Smooth muscle cell (in vitro differentiated cells): ENCODE results near the gene CHRM2. TPM values are rescaled to one million over a fixed set of nuclear protein-coding genes. Genes with fewer than 3 reads are reported as not detected.

Source experiments
- DNase-seq: peaks from one replicate; lab custom pipeline; 2025; ENCODE audit not compliant: unreplicated experiment; lab: John Stamatoyannopoulos, UW
- H2AFZ ChIP-seq: fragments of 200-600 bp; sonication (generic); 2 replicates; pipeline ENCODE4 v1.6.0; 2016; ENCODE audit warnings: antibody characterized with exemption, low read depth, mild to moderate bottlenecking
- H3F3A ChIP-seq: fragments of 200-600 bp; sonication (generic); 2 replicates; pipeline ENCODE4 v1.6.0; 2017; ENCODE audit warnings: antibody characterized with exemption, low read depth
- H3K27ac ChIP-seq: fragments of 200-600 bp; sonication (generic); 2 replicates; pipeline ENCODE4 v1.5.1; 2016; ENCODE audit warnings: low read depth, mild to moderate bottlenecking
- H3K27me3 ChIP-seq: fragments of 200-600 bp; sonication (generic); 2 replicates; pipeline ENCODE4 v1.6.1; 2016; ENCODE audit warnings: low read depth, mild to moderate bottlenecking
- H3K36me3 ChIP-seq: fragments of 200-600 bp; sonication (generic); 2 replicates; pipeline ENCODE4 v1.5.1; 2016; ENCODE audit warnings: low read depth
- H3K4me1 ChIP-seq: fragments of 200-600 bp; sonication (generic); 2 replicates; pipeline ENCODE4 v1.5.1; 2016; ENCODE audit warnings: low read depth
- H3K4me2 ChIP-seq: fragments of 200-600 bp; sonication (generic); 2 replicates; pipeline ENCODE4 v1.6.0; 2016; ENCODE audit warnings: mild to moderate bottlenecking
- H3K4me3 ChIP-seq: fragments of 200-600 bp; sonication (generic); 2 replicates; pipeline ENCODE4 v1.5.1; 2016; ENCODE audit warnings: mild to moderate bottlenecking
- H3K79me2 ChIP-seq: fragments of 200-600 bp; sonication (generic); 2 replicates; pipeline ENCODE4 v1.6.0; 2016; ENCODE audit warnings: low read depth, mild to moderate bottlenecking
- H3K9ac ChIP-seq: fragments of 200-600 bp; sonication (generic); 2 replicates; pipeline ENCODE4 v1.6.0; 2016; ENCODE audit warnings: low read depth
- H3K9me3 ChIP-seq: fragments of 200-600 bp; sonication (generic); replicated peaks from 2 replicates; pipeline ENCODE4 v1.5.1; 2016; ENCODE audit warnings: low read depth
- H4K20me1 ChIP-seq: fragments of 200-600 bp; sonication (generic); 2 replicates; pipeline ENCODE4 v1.6.0; 2016; ENCODE audit warnings: low read depth
- WGBS: methylation state at CpG from one replicate; pipeline ENCODE4 v1.1.7; 2016; ENCODE audit warnings: low lambda C conversion rate; 5-methylcytosine and 5-hydroxymethylcytosine counted together
- polyA plus RNA-seq: library from polyadenylated mRNA; unstranded; fragments of >200 nt; fragmentation: Nextera tagmentation; extraction: Ambion mirVana; gene quantifications from 2 replicates; pipeline ENCODE4 v1.2.1, GENCODE V29; 2016
- total RNA-seq: library from RNA; depleted of rRNA; stranded (reverse); fragments of >200 nt; gene quantifications from 2 replicates; pipeline ENCODE4 v1.2.3, GENCODE V29; 2014
- TF ChIP-seq, protein P1 (sequence below): fragments of 200-600 bp; sonication (generic); IDR thresholded peaks from 2 replicates; pipeline ENCODE4 v1.5.1; 2017; ENCODE audit warnings: borderline replicate concordance, mild to moderate bottlenecking, antibody characterized with exemption; ENCODE audit not compliant: insufficient read depth, poor library complexity, severe bottlenecking

The CHRM2 gene
- total and polyA plus RNA-seq, 2 experiments from 2014 or later, result 0.33 to 3.0 TPM

DNA sequence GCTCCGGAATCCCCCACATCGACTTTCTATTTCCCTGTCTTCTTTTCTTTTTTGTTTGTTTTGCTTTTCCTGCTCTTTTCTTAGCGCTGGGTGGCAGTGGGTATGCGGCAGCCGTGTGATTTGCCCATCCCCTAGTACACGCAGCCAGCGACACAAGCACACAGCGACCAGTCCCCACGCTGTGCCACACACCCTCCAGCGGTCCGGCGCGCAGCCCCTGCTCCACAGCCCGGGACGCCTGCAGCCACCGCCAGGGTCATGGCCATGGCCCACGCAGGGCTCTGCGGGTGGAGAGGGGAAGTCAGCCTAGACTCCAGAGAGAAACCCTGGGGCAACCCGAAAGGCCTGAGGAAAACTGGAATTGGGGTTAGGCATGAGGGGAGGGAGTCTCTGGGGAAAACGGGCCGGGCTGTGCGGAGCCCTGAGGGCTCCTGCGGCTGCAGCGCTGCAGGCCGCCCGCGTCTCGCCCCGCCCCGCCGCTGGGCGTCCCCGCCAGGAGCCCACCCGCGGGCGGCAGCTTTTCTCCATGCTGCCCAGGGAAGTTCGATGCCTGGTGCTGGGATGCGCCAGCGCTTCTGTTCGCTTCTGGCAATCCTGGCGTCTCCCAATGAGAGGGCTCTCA lies 2.5 kb downstream of the CHRM2 start:
- WGBS, result 3% methylated on average over 30 of the region's 41 CpGs
- no peak for DNase-seq
- TF ChIP-seq, protein P1, sequence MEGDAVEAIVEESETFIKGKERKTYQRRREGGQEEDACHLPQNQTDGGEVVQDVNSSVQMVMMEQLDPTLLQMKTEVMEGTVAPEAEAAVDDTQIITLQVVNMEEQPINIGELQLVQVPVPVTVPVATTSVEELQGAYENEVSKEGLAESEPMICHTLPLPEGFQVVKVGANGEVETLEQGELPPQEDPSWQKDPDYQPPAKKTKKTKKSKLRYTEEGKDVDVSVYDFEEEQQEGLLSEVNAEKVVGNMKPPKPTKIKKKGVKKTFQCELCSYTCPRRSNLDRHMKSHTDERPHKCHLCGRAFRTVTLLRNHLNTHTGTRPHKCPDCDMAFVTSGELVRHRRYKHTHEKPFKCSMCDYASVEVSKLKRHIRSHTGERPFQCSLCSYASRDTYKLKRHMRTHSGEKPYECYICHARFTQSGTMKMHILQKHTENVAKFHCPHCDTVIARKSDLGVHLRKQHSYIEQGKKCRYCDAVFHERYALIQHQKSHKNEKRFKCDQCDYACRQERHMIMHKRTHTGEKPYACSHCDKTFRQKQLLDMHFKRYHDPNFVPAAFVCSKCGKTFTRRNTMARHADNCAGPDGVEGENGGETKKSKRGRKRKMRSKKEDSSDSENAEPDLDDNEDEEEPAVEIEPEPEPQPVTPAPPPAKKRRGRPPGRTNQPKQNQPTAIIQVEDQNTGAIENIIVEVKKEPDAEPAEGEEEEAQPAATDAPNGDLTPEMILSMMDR, result no peak
- Histone ChIP-seq H3K9ac (no peak overlapping the region), H3K27ac (no peak overlapping the region), H4K20me1 (no peaks in the 10 kb centered on the region), H3K36me3 (no peaks in the 10 kb centered on the region), H3F3A (no peaks in the 10 kb centered on the region), H3K9me3 (no peaks in the 10 kb centered on the region), H3K4me3 (peak overlapping the region; percentile 52), H3K4me1 (peaks cover 24% of the 10 kb centered on the region), H3K79me2 (no peaks in the 10 kb centered on the region), H3K4me2 (peak overlapping the region; percentile 93), H2AFZ (peak overlapping the region; percentile 81), H3K27me3 (peaks cover 76% of the 10 kb centered on the region)

DNA sequence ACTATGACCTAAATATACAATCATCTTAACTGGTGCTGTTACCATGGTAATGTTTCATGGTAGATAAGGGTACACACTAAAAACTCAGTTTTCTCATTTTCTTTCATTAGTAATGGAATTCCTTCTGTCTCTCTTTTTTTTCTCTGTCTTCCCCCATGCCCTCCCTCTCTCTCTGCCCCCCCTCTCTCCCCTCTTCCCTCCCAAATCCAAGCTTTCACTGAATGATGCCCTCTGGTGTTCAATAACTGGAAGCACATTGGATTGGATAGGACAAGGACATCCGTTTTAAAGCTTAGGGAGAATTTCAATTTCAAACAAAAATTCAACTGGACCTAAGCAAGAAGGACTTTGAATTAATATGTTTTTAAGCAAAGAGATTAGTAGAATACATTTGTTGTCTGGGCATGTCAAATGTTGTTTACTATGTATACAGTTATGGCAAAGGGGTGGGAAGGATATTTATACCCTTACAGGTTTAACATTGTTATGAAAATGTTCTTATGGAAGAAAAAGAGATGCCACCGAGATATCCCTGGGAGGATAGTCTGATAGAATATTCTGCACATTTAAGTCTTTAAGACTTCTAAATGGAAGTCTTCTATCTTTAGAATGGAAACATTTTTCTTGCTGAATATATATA lies 6.1 kb downstream of the CHRM2 start:
- Histone ChIP-seq H3K79me2 (no peaks in the 10 kb centered on the region), H3F3A (no peaks in the 10 kb centered on the region), H2AFZ (no peak overlapping the region), H3K27ac (no peak overlapping the region), H3K9ac (no peak overlapping the region), H4K20me1 (no peaks in the 10 kb centered on the region), H3K36me3 (no peaks in the 10 kb centered on the region), H3K9me3 (no peaks in the 10 kb centered on the region), H3K4me3 (no peak overlapping the region), H3K4me2 (no peak overlapping the region), H3K4me1 (peaks cover 17% of the 10 kb centered on the region), H3K27me3 (peaks cover 45% of the 10 kb centered on the region)
- no peak for DNase-seq
- TF ChIP-seq, protein P1, result peak; percentile 56
- 32% methylated on average over 2 of the region's 2 CpGs for WGBS

DNA sequence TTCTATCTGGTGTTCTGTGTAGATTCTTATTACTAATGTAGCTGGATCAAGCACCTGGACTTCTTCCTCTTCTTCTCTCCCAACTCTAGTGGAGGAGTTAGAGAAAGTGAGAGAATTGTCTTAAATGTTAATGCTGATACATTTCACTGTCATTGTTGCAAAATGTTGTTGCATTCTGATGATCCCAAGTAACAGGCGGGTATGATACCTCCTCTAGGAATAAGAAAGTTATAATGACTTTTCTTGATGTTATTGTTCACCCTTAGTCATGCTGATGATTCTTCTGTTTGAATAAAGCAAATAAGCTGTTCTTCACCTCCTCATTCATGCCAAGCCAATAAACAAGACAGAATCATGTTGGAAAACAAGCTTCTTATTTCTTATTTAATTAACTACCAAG lies 9.1 kb downstream of the CHRM2 start:
- H3K36me3 ChIP-seq, result no peaks in the 10 kb centered on the region
- H3K27me3 ChIP-seq, result peaks cover 15% of the 10 kb centered on the region
- H3K4me2 ChIP-seq, result no peak overlapping the region
- H3K4me3 ChIP-seq, result no peak overlapping the region
- no peaks in the 10 kb centered on the region for H3K4me1 ChIP-seq
- no peaks in the 10 kb centered on the region for H3F3A ChIP-seq
- no peaks in the 10 kb centered on the region for H4K20me1 ChIP-seq
- H3K79me2 ChIP-seq, result no peaks in the 10 kb centered on the region
- TF ChIP-seq, protein P1, result no peak
- no peaks in the 10 kb centered on the region for H3K9me3 ChIP-seq
- no peak overlapping the region for H3K9ac ChIP-seq
- H3K27ac ChIP-seq, result no peak overlapping the region
- no peak for DNase-seq
- 86% methylated on average over 1 of the region's 1 CpG for WGBS
- no peak overlapping the region for H2AFZ ChIP-seq

DNA sequence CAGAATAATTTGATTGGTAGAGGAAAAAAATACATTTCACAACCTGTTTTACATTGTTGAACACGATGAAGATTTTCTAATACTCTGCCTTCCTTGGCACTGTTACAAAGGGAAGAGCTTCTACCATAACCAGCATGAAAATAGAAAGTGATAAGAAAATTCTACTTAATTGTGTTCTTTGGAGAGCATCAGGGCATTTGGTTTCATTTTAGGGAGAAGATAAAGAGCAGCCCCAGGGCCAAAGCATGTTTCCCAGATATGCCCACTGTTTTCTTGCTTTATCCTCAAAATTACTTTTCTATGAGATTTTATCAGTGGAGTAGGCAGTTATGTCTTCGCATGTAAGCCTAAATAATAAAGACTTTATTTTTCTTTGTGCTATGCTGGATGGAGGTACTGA lies 9.5 kb downstream of the CHRM2 start:
- Histone ChIP-seq H3K4me1 (no peaks in the 10 kb centered on the region), H3K9me3 (no peaks in the 10 kb centered on the region), H3K79me2 (no peaks in the 10 kb centered on the region), H3K4me2 (no peak overlapping the region), H3K27ac (no peak overlapping the region), H2AFZ (no peak overlapping the region), H3K36me3 (no peaks in the 10 kb centered on the region), H3K9ac (no peak overlapping the region), H3K4me3 (no peak overlapping the region), H4K20me1 (no peaks in the 10 kb centered on the region), H3F3A (no peaks in the 10 kb centered on the region), H3K27me3 (peaks cover 11% of the 10 kb centered on the region)
- TF ChIP-seq, protein P1, result no peak
- DNase-seq, result no peak
- WGBS, result 90% methylated on average over 2 of the region's 2 CpGs
